Ectodermal cell (in vitro differentiated cells): ENCODE data around the gene GPC6.

Experiments
- H3K27ac ChIP-seq: 2 replicates; pipeline ENCODE4 v1.7.0; 2013; ENCODE audit warnings: mild to moderate bottlenecking, low read depth, low read length; ENCODE audit not compliant: insufficient read depth, poor library complexity, severe bottlenecking
- H3K27me3 ChIP-seq: 2 replicates; pipeline ENCODE4 v1.7.0; 2013; ENCODE audit warnings: mild to moderate bottlenecking, low read length; ENCODE audit not compliant: insufficient read depth, control insufficient read depth, poor library complexity, severe bottlenecking
- H3K36me3 ChIP-seq: one replicate; pipeline ENCODE4 v1.7.0; 2013; ENCODE audit warnings: low read length; ENCODE audit not compliant: control insufficient read depth, insufficient read depth
- H3K4me1 ChIP-seq: one replicate; pipeline ENCODE4 v1.7.0; 2013; ENCODE audit warnings: low read length; ENCODE audit not compliant: control insufficient read depth, insufficient read depth
- H3K4me3 ChIP-seq: 2 replicates; pipeline ENCODE4 v1.7.0; 2013; ENCODE audit warnings: low read depth, low read length, control low read depth; ENCODE audit not compliant: insufficient read depth
- H3K9me3 ChIP-seq: 2 replicates; pipeline ENCODE4 v1.7.0; 2013; ENCODE audit warnings: mild to moderate bottlenecking, low read length, moderate library complexity; ENCODE audit not compliant: control insufficient read depth
- WGBS, 2 experiments: methylation state at CpG; one replicate each; pipeline ENCODE4 v1.1.7; 2013; ENCODE audit warnings: missing lambda C conversion rate in 2 of 2; 5-methylcytosine and 5-hydroxymethylcytosine counted together

Gene GPC6

DNA sequence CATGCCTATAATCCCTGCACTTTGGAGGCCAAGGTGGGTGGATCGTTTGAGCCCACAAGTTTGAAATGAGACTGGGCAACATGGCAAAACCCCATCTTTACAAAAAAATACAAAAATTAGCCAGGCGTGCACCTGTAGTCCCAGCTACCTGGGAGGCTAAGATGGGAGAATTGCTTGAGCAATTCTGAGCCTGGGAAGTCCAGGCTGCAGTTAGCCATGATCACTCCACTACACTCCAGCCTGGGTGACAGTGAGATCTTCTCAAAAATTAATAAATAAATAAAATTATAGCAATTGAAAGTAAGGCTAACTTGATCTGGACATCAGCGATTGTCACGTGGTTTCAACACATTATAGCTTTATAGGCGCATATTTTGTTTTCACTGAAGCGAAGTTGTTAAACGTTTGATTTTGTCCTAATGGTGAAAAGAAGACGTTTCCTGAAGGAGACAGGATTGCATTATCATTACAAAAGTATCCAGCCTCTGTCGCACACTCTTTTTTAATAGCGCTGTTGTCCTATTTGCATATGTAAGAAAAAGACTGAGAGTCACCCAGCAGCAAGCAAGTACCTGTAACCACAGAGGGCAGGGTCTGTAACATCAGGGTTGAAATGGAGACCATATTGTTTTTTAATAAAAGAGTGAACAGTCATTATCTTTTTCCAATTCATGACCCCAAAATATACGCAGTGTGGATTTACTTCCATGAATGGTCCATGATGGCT lies 917.2 kb downstream of the GPC6 start:
- Histone ChIP-seq H3K9me3 (no peaks in the 10 kb centered on the region), H3K27me3 (peaks cover 31% of the 10 kb centered on the region), H3K27ac (no peak overlapping the region), H3K4me1 (no peaks in the 10 kb centered on the region), H3K4me3 (no peak overlapping the region), H3K36me3 (no peaks in the 10 kb centered on the region)
- WGBS, 2 experiments = 11% methylated on average over 9 to 11 of the region's 11 CpGs

DNA sequence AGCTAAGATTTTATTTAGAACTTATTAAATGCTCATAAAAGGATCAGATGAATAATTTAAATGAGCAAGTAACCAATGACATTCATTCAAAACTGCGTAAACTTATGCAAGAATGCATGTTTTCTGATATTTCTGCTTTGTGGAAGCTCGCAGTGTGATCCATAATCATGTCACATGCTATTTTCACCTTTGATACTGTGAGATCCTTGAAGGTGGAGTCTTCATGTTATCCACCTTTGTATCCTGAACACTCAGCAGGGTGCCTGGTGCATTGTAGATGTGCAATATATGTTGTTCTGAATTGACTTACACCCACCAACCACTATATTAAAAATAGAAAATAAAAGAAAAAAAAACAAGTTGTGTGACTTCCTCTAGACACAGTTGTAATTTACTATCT lies 919.4 kb downstream of the GPC6 start:
- peaks cover 30% of the 10 kb centered on the region for H3K27me3 ChIP-seq
- 87 to 98% methylated on average over 2 of the region's 2 CpGs for WGBS, 2 experiments
- no peaks in the 10 kb centered on the region for H3K4me1 ChIP-seq
- no peak overlapping the region for H3K4me3 ChIP-seq
- H3K27ac ChIP-seq = no peak overlapping the region
- no peaks in the 10 kb centered on the region for H3K9me3 ChIP-seq
- H3K36me3 ChIP-seq = no peaks in the 10 kb centered on the region

DNA sequence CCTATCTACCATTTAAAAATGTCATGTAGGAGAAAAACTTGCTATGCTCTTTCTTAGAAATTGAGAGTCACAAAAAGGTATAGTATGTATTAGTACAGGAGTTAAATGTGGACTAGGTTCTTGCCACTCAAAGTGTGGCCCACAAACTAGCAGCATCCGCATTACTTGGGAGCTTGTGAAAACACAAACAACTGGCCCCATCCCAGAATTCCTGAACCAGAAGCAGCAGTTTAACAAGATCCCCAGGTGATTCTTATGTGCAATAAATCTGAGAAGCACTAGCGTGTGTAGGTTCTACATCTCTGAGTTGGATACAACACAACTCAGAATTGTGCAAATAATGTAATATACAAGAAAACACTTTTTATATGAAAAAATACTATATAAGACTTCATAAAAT lies 927.0 kb downstream of the GPC6 start:
- 86 to 100% methylated on average over 1 to 2 of the region's 2 CpGs for WGBS, 2 experiments
- Histone ChIP-seq H3K27me3 (no peaks in the 10 kb centered on the region), H3K9me3 (no peaks in the 10 kb centered on the region), H3K4me3 (no peak overlapping the region), H3K27ac (no peak overlapping the region), H3K4me1 (no peaks in the 10 kb centered on the region), H3K36me3 (no peaks in the 10 kb centered on the region)

DNA sequence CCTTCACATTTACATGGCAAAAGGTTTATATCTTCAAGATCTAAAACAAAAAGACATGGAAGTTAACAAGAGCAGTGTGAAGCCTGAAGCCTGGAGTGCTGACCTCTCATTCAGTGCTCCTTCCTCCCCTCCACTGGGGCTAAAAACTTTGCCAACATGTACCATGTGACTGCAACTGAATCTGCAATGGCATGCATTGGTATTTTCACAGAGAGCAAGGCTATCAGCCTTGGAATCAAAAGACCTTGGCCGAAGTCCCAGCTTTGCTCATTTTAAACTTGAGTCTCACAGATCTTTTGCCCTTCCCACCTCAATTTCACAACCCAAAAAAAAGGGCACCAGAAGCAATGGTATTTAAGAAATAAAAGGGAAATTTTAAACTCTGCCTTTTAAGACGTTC lies 927.8 kb downstream of the GPC6 start:
- H3K9me3 ChIP-seq = no peaks in the 10 kb centered on the region
- no peaks in the 10 kb centered on the region for H3K36me3 ChIP-seq
- no peaks in the 10 kb centered on the region for H3K4me1 ChIP-seq
- no peak overlapping the region for H3K27ac ChIP-seq
- no peak overlapping the region for H3K4me3 ChIP-seq
- H3K27me3 ChIP-seq = no peaks in the 10 kb centered on the region
- WGBS, 2 experiments = 86 to 87% methylated on average over 2 of the region's 2 CpGs

DNA sequence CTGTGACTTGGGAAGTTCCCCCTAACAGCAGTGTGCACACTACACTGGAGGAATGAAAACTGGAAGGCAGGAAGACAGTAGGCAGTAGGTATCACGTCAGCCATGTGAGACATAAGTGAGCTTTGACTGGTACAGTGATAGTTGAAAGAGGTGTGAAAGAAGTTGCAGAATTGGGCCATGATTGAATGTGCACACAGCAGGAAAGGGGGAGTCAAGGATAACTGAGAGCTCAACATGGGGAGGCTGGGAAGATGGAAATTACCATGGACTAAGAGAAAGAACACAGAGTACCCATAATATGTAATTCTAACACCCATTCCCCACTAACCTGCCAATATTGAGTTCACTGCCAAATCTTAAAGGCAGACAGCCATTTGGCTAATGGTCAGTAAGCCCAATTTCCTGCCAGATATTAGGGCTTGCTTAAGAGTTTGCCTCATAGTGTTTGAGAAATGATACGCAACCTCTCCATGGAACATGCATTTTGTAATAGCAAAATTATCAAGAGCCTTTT lies 931.2 kb downstream of the GPC6 start:
- WGBS, 2 experiments = 91 to 93% methylated on average over 2 of the region's 2 CpGs
- H3K27ac ChIP-seq = no peak overlapping the region
- no peaks in the 10 kb centered on the region for H3K36me3 ChIP-seq
- H3K9me3 ChIP-seq = no peaks in the 10 kb centered on the region
- H3K4me3 ChIP-seq = no peak overlapping the region
- H3K27me3 ChIP-seq = no peaks in the 10 kb centered on the region
- H3K4me1 ChIP-seq = no peaks in the 10 kb centered on the region

DNA sequence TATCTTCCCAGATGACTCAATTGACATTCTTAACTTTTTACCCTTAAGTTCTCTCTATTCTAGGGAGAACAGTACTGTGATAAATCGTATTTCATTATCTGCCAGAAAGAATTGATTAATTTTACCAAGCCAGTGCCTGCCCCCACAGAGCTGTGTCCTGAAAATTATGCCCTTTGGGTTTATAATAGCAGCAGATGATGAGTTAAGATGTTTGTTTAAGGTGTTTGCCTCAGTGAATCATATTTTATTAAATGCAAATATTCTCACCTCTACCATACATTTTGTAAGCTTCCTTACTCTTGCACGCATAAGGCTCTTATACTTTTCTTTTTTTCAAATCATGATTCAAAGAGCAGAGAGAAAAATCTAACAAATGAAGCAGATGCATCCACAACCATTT lies 934.3 kb downstream of the GPC6 start:
- H3K4me1 ChIP-seq = no peaks in the 10 kb centered on the region
- no peak overlapping the region for H3K4me3 ChIP-seq
- WGBS, 2 experiments = 96% methylated on average over 2 of the region's 2 CpGs
- no peaks in the 10 kb centered on the region for H3K9me3 ChIP-seq
- no peaks in the 10 kb centered on the region for H3K27me3 ChIP-seq
- no peak overlapping the region for H3K27ac ChIP-seq
- H3K36me3 ChIP-seq = no peaks in the 10 kb centered on the region

DNA sequence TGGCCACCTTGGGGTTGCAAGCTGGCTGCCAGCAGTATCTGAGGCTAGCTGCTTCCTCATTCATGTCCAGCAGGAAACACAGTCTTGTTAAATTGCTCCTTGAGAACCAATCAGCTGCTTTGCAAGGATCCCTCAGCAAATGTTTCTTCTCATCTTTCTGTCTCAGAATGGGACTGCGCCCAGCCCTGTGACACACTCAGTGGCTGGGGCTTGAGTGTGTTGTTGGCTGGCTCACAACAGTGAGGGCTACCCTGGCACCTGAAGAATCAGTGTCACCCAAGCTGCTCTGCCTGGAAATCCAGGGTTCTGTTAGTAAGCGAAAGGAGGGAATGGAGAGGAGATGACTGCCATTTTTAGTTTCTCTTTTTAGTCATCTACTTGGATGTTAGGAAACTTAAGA lies 935.7 kb downstream of the GPC6 start:
- no peak overlapping the region for H3K4me3 ChIP-seq
- 93 to 96% methylated on average over 2 of the region's 2 CpGs for WGBS, 2 experiments
- H3K27me3 ChIP-seq = no peaks in the 10 kb centered on the region
- H3K27ac ChIP-seq = no peak overlapping the region
- no peaks in the 10 kb centered on the region for H3K4me1 ChIP-seq
- H3K9me3 ChIP-seq = no peaks in the 10 kb centered on the region
- no peaks in the 10 kb centered on the region for H3K36me3 ChIP-seq

DNA sequence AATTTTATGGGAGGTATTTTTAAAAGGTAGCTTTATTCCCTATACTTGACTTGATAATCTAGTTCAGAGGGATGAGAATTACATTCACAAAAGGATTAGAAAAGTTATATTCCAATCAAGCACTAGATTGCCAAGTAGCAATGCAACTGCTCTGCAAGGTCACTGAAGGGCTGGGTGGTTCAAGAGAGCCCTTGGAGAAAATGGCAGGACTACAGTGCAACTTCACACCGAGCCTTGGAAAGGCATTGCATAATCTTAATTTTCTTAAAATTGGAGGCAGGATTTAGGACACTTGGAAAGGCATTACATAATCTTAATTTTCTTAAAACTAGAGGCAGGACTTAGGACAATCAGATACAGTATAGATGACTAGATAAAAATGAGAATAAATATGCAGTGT lies 936.9 kb downstream of the GPC6 start:
- WGBS, 2 experiments = 93 to 100% methylated on average over 1 of the region's 1 CpG
- no peaks in the 10 kb centered on the region for H3K27me3 ChIP-seq

DNA sequence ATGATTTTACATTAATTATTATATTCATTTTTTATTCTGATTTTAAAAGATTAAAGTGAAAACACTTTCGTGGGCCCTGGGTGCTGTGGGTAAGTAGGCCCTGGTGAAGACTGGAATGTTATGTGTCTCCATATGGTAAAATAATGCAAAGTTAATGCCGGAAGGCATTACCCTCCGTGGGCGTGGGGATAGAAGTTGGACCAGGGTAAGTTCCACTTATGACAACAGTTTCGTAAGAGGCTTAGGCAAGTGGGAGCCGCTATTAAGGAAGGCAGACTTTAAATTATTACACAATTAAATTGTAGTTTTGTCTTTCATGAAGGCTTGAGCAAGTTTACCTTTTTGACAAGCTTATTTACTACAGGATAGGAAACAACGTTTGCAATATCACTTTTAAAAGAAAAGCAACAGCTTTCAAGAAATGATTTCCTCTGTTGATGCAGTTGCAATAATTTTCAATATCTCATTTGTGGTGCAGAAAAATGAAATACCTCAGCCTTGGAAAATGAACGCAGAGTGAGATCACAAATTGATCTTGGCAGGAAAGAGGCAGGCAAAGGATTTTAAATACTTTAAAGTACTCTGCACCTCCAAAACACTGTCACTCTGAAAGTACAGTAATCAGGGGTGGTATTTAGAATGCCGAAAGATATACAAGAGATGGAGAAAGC lies 942.3 kb downstream of the GPC6 start:
- no peak overlapping the region for H3K4me3 ChIP-seq
- 97 to 100% methylated on average over 7 to 9 of the region's 9 CpGs for WGBS, 2 experiments
- H3K9me3 ChIP-seq = no peaks in the 10 kb centered on the region
- H3K27me3 ChIP-seq = no peaks in the 10 kb centered on the region
- H3K4me1 ChIP-seq = peaks cover 13% of the 10 kb centered on the region
- H3K36me3 ChIP-seq = no peaks in the 10 kb centered on the region
- no peak overlapping the region for H3K27ac ChIP-seq

More for the DNA sequence above, 936.9 kb downstream of the GPC6 start:
- H3K4me1 ChIP-seq = no peaks in the 10 kb centered on the region
- H3K4me3 ChIP-seq = no peak overlapping the region
- H3K27ac ChIP-seq = no peak overlapping the region
- no peaks in the 10 kb centered on the region for H3K9me3 ChIP-seq
- no peaks in the 10 kb centered on the region for H3K36me3 ChIP-seq

DNA sequence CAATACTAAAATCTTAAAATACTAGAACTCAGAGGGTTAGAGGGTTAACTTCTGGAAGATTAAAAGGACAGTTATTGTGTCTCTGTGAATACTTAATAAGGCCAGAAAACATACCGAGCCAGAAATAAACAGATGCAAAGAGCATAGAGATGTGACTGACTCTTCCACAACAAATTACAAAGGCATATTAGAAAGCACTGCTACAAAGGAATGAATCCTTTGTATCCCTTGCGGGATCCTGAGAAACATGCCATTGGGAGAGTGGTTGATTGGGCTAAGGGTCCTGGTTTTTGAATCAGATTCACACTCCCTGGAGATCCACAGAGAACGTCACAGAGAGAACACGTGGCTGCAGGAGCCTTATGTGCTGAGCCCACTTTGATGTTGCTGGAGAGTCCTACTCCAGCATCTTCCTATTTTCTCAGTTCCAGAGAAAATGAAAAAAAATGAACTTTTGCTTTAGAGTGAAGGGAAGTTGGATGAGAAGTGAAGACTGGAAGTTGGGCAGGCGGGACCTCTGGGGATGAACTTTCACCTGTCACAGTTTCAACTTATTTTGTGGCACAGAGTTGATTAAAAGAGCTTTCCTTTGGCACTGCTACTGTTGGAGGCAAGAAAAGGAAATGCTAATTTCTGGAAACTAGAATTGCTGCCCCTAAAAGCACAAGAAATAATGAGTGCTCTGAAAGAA lies 943.0 kb downstream of the GPC6 start:
- Histone ChIP-seq H3K27ac (no peak overlapping the region), H3K27me3 (no peaks in the 10 kb centered on the region), H3K4me3 (no peak overlapping the region), H3K4me1 (peaks cover 13% of the 10 kb centered on the region), H3K36me3 (no peaks in the 10 kb centered on the region), H3K9me3 (no peaks in the 10 kb centered on the region)
- 88 to 90% methylated on average over 5 of the region's 5 CpGs for WGBS, 2 experiments
